ENCODE measurements around the gene TTLL1. TPM values are rescaled to one million over a fixed set of nuclear protein-coding genes. Genes with fewer than 3 reads are reported as not detected.

Gene TTLL1
- polyA plus RNA-seq, 1 donor (not counting 4 experiments of a cell fraction or from before 2014, with no cell fraction given), result 3.5 TPM

GRCh38 chr22:43008509-43008908 lies 80.7 kb downstream of the TTLL1 start:
- TF ChIP-seq CTCF (optimal IDR thresholded peaks at IDR 0.05 in 1 of 3, IDR thresholded peaks at IDR 0.05 in 1 of 3, conservative IDR thresholded peaks at IDR 0.05 in 1 of 3; ENCODE audit: extremely low read depth in 1 of 3, insufficient read depth in 2 of 3, low read length in 3 of 3) (no peak), EZH2 (IDR thresholded peaks at IDR 0.05; ENCODE audit: low read length) (no peak)
- peaks cover 0 to 3% of the 10 kb centered on the region in 2 experiments for H3K36me3 ChIP-seq (ENCODE audit: control insufficient read depth in 2 of 2, extremely low read depth in 1 of 2, insufficient read depth in 2 of 2, low read length in 2 of 2)
- H3K9ac ChIP-seq (ENCODE audit: control insufficient read depth, extremely low read depth, insufficient read depth, low read length), result no peak overlapping the region
- no peak overlapping the region for H3K4me3 ChIP-seq (ENCODE audit: control insufficient read depth in 2 of 3, extremely low read depth in 1 of 3, insufficient read depth in 2 of 3, low read depth in 1 of 3, low read length in 3 of 3)
- H4K20me1 ChIP-seq (ENCODE audit: control insufficient read depth, extremely low read depth, insufficient read depth, low read length), result peaks cover 8% of the 10 kb centered on the region
- peaks cover 100% of the 10 kb centered on the region for H3K79me2 ChIP-seq (ENCODE audit: control insufficient read depth, insufficient read depth, low read length)
- dilution Hi-C loops (cut with MboI; ENCODE audit: extremely low pct_ligation_motif_present, low sequenced_read_pairs), result no loop called here
- H3K9me3 ChIP-seq (ENCODE audit: control insufficient read depth, low read depth, low read length), result no peaks in the 10 kb centered on the region
- FAIRE-seq (no peak), DNase-seq (ENCODE audit: low read depth, low spot score) (no peak)
- peaks cover 40% of the 10 kb centered on the region for H3K4me1 ChIP-seq (ENCODE audit: control insufficient read depth, extremely low read depth, insufficient read depth, low read length)
- H3K27ac ChIP-seq (ENCODE audit: control insufficient read depth, insufficient read depth, low read length), result no peak overlapping the region
- no peak overlapping the region for H2AFZ ChIP-seq (ENCODE audit: control insufficient read depth, low read length)
- peaks cover 14% of the 10 kb centered on the region for H3K9me1 ChIP-seq (ENCODE audit: control insufficient read depth, extremely low read depth, insufficient read depth, low read length)
- H3K27me3 ChIP-seq (ENCODE audit: control insufficient read depth, extremely low read depth, insufficient read depth, low read length), result no peaks in the 10 kb centered on the region
- H3K4me2 ChIP-seq (ENCODE audit: control insufficient read depth, extremely low read depth, insufficient read depth, low read depth, low read length), result no peak overlapping the region

GRCh38 chr22:43007519-43008102 lies 81.6 kb downstream of the TTLL1 start:
- Histone ChIP-seq H3K4me1 (ENCODE audit: control insufficient read depth, extremely low read depth, insufficient read depth, low read length) (peaks cover 44% of the 10 kb centered on the region), H3K9ac (ENCODE audit: control insufficient read depth, extremely low read depth, insufficient read depth, low read length) (no peak overlapping the region), H3K4me3 (ENCODE audit: control insufficient read depth in 2 of 3, extremely low read depth in 1 of 3, insufficient read depth in 2 of 3, low read depth in 1 of 3, low read length in 3 of 3) (no peak overlapping the region), H3K9me3 (ENCODE audit: control insufficient read depth, low read depth, low read length) (no peaks in the 10 kb centered on the region), H4K20me1 (ENCODE audit: control insufficient read depth, extremely low read depth, insufficient read depth, low read length) (peaks cover 8% of the 10 kb centered on the region), H3K36me3 (ENCODE audit: control insufficient read depth in 2 of 2, extremely low read depth in 1 of 2, insufficient read depth in 2 of 2, low read length in 2 of 2) (peaks cover 0 to 3% of the 10 kb centered on the region in 2 experiments), H3K4me2 (ENCODE audit: control insufficient read depth, extremely low read depth, insufficient read depth, low read depth, low read length) (peak overlapping the region; percentile 22), H3K27ac (ENCODE audit: control insufficient read depth, insufficient read depth, low read length) (no peak overlapping the region), H3K27me3 (ENCODE audit: control insufficient read depth, extremely low read depth, insufficient read depth, low read length) (no peaks in the 10 kb centered on the region), H3K9me1 (ENCODE audit: control insufficient read depth, extremely low read depth, insufficient read depth, low read length) (peaks cover 18% of the 10 kb centered on the region), H3K79me2 (ENCODE audit: control insufficient read depth, insufficient read depth, low read length) (peaks cover 98% of the 10 kb centered on the region), H2AFZ (ENCODE audit: control insufficient read depth, low read length) (no peak overlapping the region)
- DNase-seq (ENCODE audit: low read depth, low spot score) (no peak), FAIRE-seq (peak; percentile 76)
- TF ChIP-seq EZH2 (IDR thresholded peaks at IDR 0.05; ENCODE audit: low read length) (no peak), CTCF (optimal IDR thresholded peaks at IDR 0.05 in 1 of 3, IDR thresholded peaks at IDR 0.05 in 1 of 3, conservative IDR thresholded peaks at IDR 0.05 in 1 of 3; ENCODE audit: extremely low read depth in 1 of 3, insufficient read depth in 2 of 3, low read length in 3 of 3) (no peak)
- dilution Hi-C loops (cut with MboI; ENCODE audit: extremely low pct_ligation_motif_present, low sequenced_read_pairs), result no loop called here
